B cell (primary cell): ENCODE results near the gene ERVMER34-1. TPM values are rescaled to one million over a fixed set of nuclear protein-coding genes. Genes with fewer than 3 reads are reported as not detected.

Experiments used
- ATAC-seq: fragments of 200-7000 bp; cut with Tn5 transposase; one replicate; pipeline ENCODE4 v1.10.0; 2021; ENCODE audit warnings: low read depth, mild to moderate bottlenecking, moderate number of reproducible peaks, moderate library complexity
- CTCF ChIA-PET: fragments of 350-600 bp; sonication (Branson Sonifier 250); formaldehyde crosslinking; loops from one replicate; lab custom pipeline; 2021; ENCODE audit warnings: antibody characterized with exemption, inconsistent platforms; lab: Charles Lee
- POLR2A ChIA-PET: fragments of 350-600 bp; sonication (Branson Sonifier 250); formaldehyde crosslinking; loops from one replicate; lab custom pipeline; 2021; ENCODE audit warnings: antibody characterized with exemption; lab: Charles Lee
- DNase-seq: peaks from one replicate; pipeline ENCODE4 v3.0.0; 2013
- H2AFZ ChIP-seq: 2 replicates; pipeline ENCODE4 v1.6.1; 2012; ENCODE audit warnings: mild to moderate bottlenecking, low read depth, low read length; ENCODE audit not compliant: insufficient read depth, poor library complexity, severe bottlenecking
- H3K27ac ChIP-seq, 2 donors: 1 replicate in 1 of 2; 2 replicates in 1 of 2; pipeline ENCODE4 v1.5.1; 2012 to 2013; ENCODE audit warnings: low read length in 2 of 2, mild to moderate bottlenecking in 2 of 2, moderate library complexity in 1 of 2
- H3K27me3 ChIP-seq, 4 experiments: fragments of 200-600 bp in 1 of 4; sonication (generic) in 1 of 4; replicated peaks in 1 of 4; 1 replicate in 2 of 4; 2 replicates in 2 of 4; pipeline versions ENCODE4 v1.6.1 to v1.7.0; 2013 to 2016; ENCODE audit warnings: low read length in 3 of 4, mild to moderate bottlenecking in 2 of 4, mixed read lengths in 1 of 4, moderate library complexity in 1 of 4; ENCODE audit not compliant: insufficient read depth in 4 of 4, control insufficient read depth in 3 of 4; ENCODE audit errors: control extremely low read depth in 1 of 4
- H3K36me3 ChIP-seq, 2 experiments: replicated peaks in 1 of 2; 1 replicate in 1 of 2; 2 replicates in 1 of 2; pipeline versions ENCODE4 v1.6.1 to v1.7.1; 2013; ENCODE audit warnings: low read length in 1 of 2; ENCODE audit not compliant: insufficient read depth in 2 of 2, control insufficient read depth in 1 of 2; ENCODE audit errors: control extremely low read depth in 1 of 2, extremely low read depth in 1 of 2
- H3K4me1 ChIP-seq, 2 donors: fragments of 200-600 bp in 1 of 2; sonication (generic) in 1 of 2; 1 replicate in 1 of 2; 2 replicates in 1 of 2; pipeline versions ENCODE4 v1.5.1 to v1.6.1; 2013 to 2017; ENCODE audit warnings: low read length in 2 of 2; ENCODE audit not compliant: control insufficient read depth in 2 of 2, insufficient read depth in 2 of 2
- H3K4me2 ChIP-seq: replicated peaks from 2 replicates; pipeline ENCODE3; 2012; ENCODE audit warnings: mild to moderate bottlenecking, low read depth, low read length; ENCODE audit not compliant: poor library complexity, severe bottlenecking
- H3K4me3 ChIP-seq, 5 experiments: fragments of 200-600 bp in 1 of 5; sonication (generic) in 1 of 5; 1 replicate in 3 of 5; 2 replicates in 2 of 5; pipeline versions ENCODE4 v1.5.1 to v1.7.0; 2011 to 2016; ENCODE audit warnings: low read length in 4 of 5, mild to moderate bottlenecking in 4 of 5, low read depth in 2 of 5, control low read depth in 1 of 5, moderate library complexity in 1 of 5; ENCODE audit not compliant: insufficient read depth in 1 of 5; ENCODE audit errors: control extremely low read depth in 1 of 5, extremely low read depth in 1 of 5
- H3K79me2 ChIP-seq: fragments of 200-600 bp; sonication (generic); one replicate; pipeline ENCODE4 v1.6.0; 2016; ENCODE audit warnings: low read length; ENCODE audit not compliant: control insufficient read depth, insufficient read depth
- H3K9ac ChIP-seq: fragments of 200-600 bp; sonication (generic); 2 replicates; pipeline ENCODE4 v1.6.1; 2017; ENCODE audit warnings: mild to moderate bottlenecking, low read length, moderate library complexity
- H3K9me3 ChIP-seq, 3 donors: one replicate each; pipeline versions ENCODE4 v1.6.1 to v1.7.1; 2013; ENCODE audit warnings: low read length in 2 of 3; ENCODE audit not compliant: control insufficient read depth in 2 of 3, insufficient read depth in 1 of 3; ENCODE audit errors: control extremely low read depth in 1 of 3
- H4K20me1 ChIP-seq: 2 replicates; pipeline ENCODE4 v1.6.0; 2012; ENCODE audit warnings: mild to moderate bottlenecking, low read length; ENCODE audit not compliant: insufficient read depth, control insufficient read depth, poor library complexity, severe bottlenecking
- H3K27ac Mint-ChIP-seq: one replicate; pipeline ENCODE4 v1.8.0; 2021; ENCODE audit warnings: mixed read lengths
- H3K27me3 Mint-ChIP-seq: one replicate; pipeline ENCODE4 v1.8.0; 2021; ENCODE audit warnings: mixed read lengths
- H3K4me1 Mint-ChIP-seq: one replicate; pipeline ENCODE4 v1.8.0; 2021; ENCODE audit warnings: mixed read lengths
- H3K4me3 Mint-ChIP-seq: one replicate; pipeline ENCODE4 v1.8.0; 2021; ENCODE audit warnings: mixed read lengths
- H3K9me3 Mint-ChIP-seq: one replicate; pipeline ENCODE4 v1.8.0; 2022; ENCODE audit warnings: mixed read lengths; ENCODE audit not compliant: insufficient read depth
- CTCF ChIP-seq: fragments of 200-600 bp; IDR thresholded peaks from one replicate; pipeline ENCODE4 v1.8.0; 2022; ENCODE audit warnings: antibody characterized with exemption, mild to moderate bottlenecking
- EZH2 ChIP-seq: IDR thresholded peaks from 2 replicates; pipeline ENCODE4 v1.6.1; 2012; ENCODE audit warnings: borderline replicate concordance, low read depth, mild to moderate bottlenecking, moderate library complexity, low read length; ENCODE audit not compliant: insufficient read depth, poor library complexity, severe bottlenecking
- WGBS: methylation state at CpG from one replicate; pipeline ENCODE4 v1.1.5; 2013; ENCODE audit warnings: missing lambda C conversion rate; ENCODE audit not compliant: insufficient coverage; 5-methylcytosine and 5-hydroxymethylcytosine counted together
- intact Hi-C: fragments of 100-400 bp; cut with micrococcal nuclease; formaldehyde crosslinking; loops from one replicate; pipeline ENCODE4 v1.10.0; 2022
- polyA plus RNA-seq: library from polyadenylated mRNA; depleted of rRNA; stranded (reverse); fragments of >200 nt; gene quantifications from 2 replicates; pipeline ENCODE4 v1.2.3, GENCODE V29; 2012
- total RNA-seq, 2 donors: library from RNA; stranded (reverse); fragments of 120-200 nt in 1 of 2; gene quantifications; 1 replicate in 1 of 2; 2 replicates in 1 of 2; pipeline versions ENCODE4 v1.2.3 to v1.2.4, GENCODE V29; 2013 to 2022

Gene ERVMER34-1
- total and polyA plus RNA-seq, 2 donors (not counting 1 experiment from before 2014, with no cell fraction given), result not detected

GRCh38 chr4:52715255-52715897 is 35.8 kb downstream of the ERVMER34-1 start:
- H4K20me1 ChIP-seq, result peaks cover 10% of the 10 kb centered on the region
- TF ChIP-seq EZH2, result no peak
- TF ChIP-seq CTCF, result no peak
- H3K9me3 ChIP-seq, result no peaks in the 10 kb centered on the region
- ATAC-seq (no peak), DNase-seq (no peak)
- no peak overlapping the region for H3K27ac ChIP-seq
- H3K4me3 Mint-ChIP-seq, result no peak overlapping the region
- H3K4me2 ChIP-seq, result no peak overlapping the region
- no peaks in the 10 kb centered on the region for H3K27me3 Mint-ChIP-seq
- H3K27ac Mint-ChIP-seq, result no peak overlapping the region
- no peak overlapping the region for H2AFZ ChIP-seq
- no peaks in the 10 kb centered on the region for H3K9me3 Mint-ChIP-seq
- peaks cover 19% of the 10 kb centered on the region for H3K79me2 ChIP-seq
- CTCF ChIA-PET, result no interaction called here
- no peak overlapping the region for H3K9ac ChIP-seq
- WGBS, result 75% methylated on average over 1 of the region's 7 CpGs
- peaks cover 1 to 28% of the 10 kb centered on the region in 2 experiments for H3K36me3 ChIP-seq
- H3K4me1 Mint-ChIP-seq, result peaks cover 56% of the 10 kb centered on the region
- intact Hi-C loops, result no loop called here
- POLR2A ChIA-PET, result no interaction called here
- no peak overlapping the region for H3K4me3 ChIP-seq
- H3K4me1 ChIP-seq, result peaks cover 34 to 42% of the 10 kb centered on the region in 2 donors
- H3K27me3 ChIP-seq, result no peaks in the 10 kb centered on the region

- ChIA-PET CTCF (no interaction called here), POLR2A (no interaction called here)
- ATAC-seq (no peak), DNase-seq (no peak)
- Mint-ChIP-seq H3K9me3 (no peaks in the 10 kb centered on the region), H3K4me3 (peak overlapping the region; percentile 94), H3K27ac (peak overlapping the region; percentile 47), H3K27me3 (no peaks in the 10 kb centered on the region), H3K4me1 (peaks cover 57% of the 10 kb centered on the region)
- Histone ChIP-seq H2AFZ (no peak overlapping the region), H4K20me1 (peaks cover 10% of the 10 kb centered on the region), H3K9me3 (no peaks in the 10 kb centered on the region), H3K27ac (no peak overlapping the region), H3K9ac (no peak overlapping the region), H3K27me3 (no peaks in the 10 kb centered on the region), H3K4me2 (peak overlapping the region; percentile 87), H3K79me2 (peaks cover 19% of the 10 kb centered on the region), H3K4me1 (peaks cover 34 to 42% of the 10 kb centered on the region in 2 donors), H3K4me3 (no peak overlapping the region), H3K36me3 (peaks cover 1 to 28% of the 10 kb centered on the region in 2 experiments)
- intact Hi-C loops, result loop anchor here (5.0 kb wide), 1 partner anchor 1033 kb away; no protein-coding TSS in a partner anchor
- no peak for TF ChIP-seq EZH2
- TF ChIP-seq CTCF, result no peak
- WGBS, result 79% methylated on average over 4 of the region's 4 CpGs
Observed at GRCh38 chr4:52714597-52715254, 36.5 kb downstream of the ERVMER34-1 start.
